HG03521 (cell line): ENCODE results near the gene LRPPRC.
"Not testable (repeated sequence)": the region's sequence is repeated elsewhere in the genome, so short reads cannot be mapped to it uniquely, and the experiment has no call there.

Experiments
- ATAC-seq: cut with Tn5 transposase; IDR thresholded peaks from one replicate; pipeline ENCODE4 v1.9.1; 2021; ENCODE audit warnings: mild to moderate bottlenecking, moderate library complexity; ENCODE audit not compliant: unreplicated experiment

The LRPPRC gene

DNA sequence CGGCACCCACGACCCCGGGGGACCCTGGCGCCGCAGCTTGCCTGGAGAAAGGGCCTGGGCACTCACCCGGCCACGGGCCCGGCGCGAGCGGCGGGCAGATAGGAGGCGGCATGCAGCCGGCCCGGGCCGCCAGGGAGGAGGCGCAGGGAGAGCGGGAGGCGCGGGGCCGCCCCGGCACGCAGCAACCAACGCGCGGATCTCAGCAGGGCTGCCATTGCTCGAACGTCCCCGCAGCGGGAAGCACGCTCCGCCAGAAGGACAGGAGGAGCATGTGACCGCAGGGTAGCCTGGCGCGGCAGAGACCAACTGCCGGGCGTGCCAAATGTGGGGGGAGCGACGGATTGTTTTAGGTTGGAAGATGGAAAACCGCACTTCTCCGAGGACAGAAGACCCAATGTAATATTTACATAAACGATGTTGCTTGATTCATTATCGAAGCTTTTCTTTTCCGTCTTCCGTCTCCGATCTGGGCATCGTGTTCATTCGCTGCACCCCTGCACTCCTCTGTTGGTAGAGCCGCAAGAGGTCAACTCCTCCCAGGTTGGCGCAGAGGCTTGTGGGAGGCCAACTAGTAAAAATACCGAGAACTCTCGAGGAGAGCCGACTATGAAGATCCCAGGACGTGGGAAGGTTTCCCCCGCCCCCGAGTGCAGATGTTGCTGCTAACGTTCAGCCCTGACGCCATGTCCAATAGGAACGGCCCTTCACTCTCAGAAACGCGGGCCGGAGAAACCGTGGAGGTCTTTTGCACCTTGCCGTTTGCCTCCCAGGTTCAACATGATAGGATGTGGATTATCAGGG is at the start of gene LRPPRC:
LRPPRC (minus strand) TSS at position 257 of the 801 bp plus-strand sequence; CDS start at position 215, 42 bp downstream.
- peak; percentile 86 for ATAC-seq

DNA sequence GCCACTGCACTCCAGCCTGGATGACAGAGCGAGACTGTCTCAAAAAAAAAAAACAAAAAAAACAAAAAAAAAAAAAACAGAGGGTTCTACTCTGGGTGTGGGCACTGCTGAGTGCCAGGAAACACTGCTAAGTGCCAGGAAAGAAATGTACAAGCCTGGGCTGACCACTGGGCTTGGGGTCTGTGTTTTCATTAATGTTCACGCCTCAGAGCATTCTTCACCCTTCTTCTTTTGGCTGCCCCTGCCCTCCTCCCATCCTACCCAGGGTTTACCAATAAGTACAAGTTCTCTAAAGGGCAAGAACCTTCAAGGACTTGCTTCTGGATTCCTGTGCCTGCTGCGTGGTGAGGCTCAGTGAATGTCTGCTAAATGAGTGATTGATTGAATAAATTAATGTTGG is 49.3 kb upstream of the LRPPRC start:
- no peak for ATAC-seq

DNA sequence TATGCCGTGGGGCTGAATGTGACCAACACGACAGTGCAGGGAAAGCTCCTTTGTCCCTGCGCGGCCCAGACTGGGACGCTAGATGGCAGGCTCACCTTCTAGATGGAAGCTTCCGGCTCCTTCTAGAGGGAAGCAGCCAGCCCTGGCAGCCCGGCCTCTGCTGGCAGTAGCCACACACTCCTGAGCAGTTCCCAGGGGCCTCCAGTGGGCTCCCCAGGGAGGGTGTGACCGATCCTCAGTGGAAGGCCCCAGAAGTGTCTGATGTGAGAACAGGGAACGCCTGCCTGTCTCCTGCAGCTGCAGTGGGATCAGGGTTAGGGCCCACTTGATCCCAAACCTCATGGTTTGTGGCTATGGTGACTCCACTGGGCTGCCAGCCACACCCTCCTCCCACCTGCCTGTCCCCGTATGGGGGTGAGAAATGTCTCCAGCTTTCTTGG is 48.5 kb upstream of the LRPPRC start:
- peak; percentile 93 for ATAC-seq

DNA sequence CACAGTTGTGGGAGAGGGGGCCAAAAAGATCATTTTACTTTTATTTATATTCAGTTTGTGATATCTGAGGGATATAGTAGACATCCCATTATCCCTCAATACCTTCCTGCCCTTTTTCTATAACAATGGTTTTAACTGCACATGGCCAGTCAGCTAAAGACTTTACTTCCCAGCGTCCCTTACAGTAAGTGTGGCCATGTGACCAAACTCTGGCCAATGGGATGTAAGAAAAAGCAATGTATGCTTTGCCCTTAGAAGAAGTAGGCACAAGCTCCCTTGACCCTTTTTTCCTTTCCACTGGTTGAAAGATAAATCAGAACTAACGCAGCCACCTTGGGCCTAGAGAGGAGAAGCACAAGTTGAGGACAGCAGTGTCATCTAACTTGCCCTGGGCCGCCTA is 44.6 kb upstream of the LRPPRC start:
- no peak for ATAC-seq

DNA sequence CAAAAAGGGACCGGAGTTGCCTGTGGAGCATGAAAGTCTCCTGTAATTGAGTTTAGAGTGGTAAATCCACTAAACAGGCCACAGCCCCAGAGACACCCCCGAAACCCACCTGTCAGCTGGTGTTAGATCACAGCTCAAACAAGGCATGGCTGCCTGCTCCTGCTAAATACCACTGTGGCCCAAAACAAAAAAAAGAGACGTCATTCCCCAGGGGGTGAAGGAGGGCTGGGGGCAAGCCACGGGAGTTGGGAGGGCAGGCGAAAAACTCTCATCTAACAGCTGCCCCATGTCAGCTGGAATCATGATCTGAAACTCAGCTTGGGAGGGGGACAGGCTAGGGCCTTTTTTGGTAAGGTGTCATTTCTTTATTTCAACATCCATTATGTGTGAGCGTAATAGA is 42.5 kb upstream of the LRPPRC start:
- no peak for ATAC-seq

DNA sequence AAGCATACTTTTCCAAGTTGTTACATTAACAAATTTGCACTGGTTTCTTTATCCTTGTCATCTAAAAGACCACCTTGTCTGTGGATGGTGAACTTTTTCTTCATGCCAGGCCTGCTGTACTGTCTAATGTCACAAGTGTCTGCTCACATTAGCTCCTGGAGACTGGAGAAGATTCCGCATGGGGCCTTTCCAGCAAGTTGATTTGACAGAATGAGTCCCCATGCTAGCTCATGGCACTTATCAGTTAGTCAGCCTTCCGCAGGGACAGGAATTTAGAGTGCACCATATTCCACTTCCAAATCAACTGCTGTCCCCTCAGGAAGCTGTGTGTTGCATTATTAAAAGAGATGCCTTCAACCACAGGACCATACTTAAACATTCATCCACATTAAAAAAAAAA is 41.4 kb upstream of the LRPPRC start:
- ATAC-seq: no peak

DNA sequence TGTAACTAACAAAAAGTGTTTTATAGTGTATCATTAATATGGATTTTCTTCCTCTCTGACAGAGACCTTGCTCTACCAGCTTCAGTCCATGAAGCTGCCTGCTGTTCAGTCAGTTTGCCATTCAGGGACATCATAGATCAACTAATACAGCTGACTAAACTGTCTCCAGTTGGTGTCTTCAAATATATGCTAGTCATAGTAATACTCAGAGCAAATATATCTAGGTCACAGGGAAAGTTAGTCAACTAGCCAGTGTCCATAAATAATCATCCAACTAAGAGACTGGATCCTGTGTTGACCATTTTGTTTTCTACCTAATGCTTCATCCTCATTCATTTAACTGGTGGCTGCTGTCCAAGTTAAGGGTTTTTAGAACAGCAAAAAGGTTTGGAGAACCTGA is 38.2 kb upstream of the LRPPRC start:
- no peak for ATAC-seq

DNA sequence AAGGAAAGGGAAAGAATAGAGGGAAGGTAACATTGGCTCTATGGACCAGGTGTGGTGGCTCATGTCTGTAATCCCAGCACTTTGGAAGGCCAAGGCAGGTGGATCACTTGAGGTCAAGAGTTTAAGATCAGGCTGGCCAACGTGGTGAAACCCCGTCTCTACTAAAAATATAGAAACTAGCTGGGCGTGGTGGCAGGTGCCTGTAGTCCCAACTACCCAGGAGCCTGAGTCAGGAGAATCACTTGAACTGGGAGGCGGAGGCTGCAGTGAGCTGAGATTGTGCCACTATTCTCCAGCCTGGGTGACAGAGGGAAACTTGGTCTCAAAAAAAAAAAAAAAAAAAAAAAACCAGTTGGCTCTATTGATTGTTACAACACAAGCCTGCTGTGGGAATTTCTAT is 31.3 kb upstream of the LRPPRC start:
- ATAC-seq: not testable (repeated sequence)

DNA sequence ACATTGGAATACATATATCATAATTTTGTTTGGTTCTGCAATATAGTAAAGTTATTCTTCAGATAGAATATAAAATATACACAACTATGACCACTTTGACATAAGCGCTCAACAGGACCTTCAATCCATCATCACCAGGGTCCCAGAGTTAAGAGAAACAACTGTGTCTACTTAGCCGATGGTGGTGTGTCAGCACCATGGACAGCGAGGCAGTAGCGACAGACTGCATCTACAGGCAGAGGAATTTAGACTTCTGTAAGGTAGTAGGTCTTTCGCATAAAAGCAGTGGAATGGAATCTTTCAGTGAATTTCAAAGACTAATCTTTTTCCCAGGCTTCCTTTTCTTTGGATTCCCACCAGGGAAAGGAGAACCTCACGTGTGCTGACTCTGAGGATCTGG is 20.5 kb upstream of the LRPPRC start:
- ATAC-seq: no peak

DNA sequence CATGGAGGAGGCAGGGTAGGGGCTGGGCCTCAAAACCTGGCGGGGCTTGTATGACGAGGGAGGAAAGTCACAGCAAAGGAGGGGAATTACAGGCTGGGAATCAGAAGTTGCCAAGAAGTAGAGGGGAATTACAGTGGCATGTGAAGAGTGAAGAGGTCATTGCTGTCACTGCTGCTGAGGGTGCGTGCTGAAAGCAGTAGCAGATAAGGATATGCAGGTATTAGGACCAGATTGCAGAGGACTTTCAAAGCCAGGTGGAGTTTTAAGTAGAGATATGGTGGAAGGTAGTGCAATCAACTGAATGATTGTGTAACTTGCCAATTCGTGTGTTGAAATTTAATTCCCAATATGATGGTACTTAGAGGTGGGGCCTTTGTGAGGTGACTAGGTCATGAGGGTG is 19.4 kb upstream of the LRPPRC start:
- no peak for ATAC-seq

DNA sequence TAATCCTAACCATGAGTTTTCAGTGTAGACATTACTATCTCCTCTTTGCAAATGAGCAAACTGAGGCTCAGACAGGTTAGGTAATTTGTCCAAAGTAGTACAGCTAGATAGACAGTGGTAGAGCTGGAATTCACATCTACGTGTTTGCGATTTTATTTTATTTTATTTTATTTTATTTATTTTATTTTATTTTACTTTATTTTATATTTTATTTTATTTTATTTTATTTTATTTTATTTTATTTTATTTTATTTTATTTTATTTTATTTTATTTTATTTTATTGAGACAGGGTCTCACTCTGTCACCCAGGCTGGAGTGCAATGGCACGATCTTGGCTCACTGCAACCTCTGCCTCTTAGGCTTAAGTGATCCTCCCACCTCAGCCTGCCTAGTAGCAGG is 17.4 kb upstream of the LRPPRC start:
- ATAC-seq: not testable (repeated sequence)

DNA sequence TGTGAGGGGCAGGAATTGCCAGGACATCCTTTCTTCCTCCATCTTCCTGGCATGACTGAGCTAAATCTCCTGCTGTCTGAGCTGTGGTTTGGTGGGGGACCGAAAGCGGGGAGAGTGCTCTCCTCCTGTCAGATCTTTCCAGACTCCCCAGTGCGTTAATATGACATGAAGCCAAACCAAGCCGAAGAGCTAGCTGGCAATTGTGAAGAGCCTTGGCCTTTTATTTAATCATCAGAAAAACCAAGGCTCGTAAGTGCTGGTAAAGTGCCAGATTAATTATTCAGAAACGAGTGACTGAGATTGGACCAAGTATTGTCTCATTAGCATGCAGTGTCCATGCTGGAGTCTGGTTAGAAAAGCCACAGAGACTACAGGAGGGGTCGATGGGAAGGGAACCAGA is 14.5 kb upstream of the LRPPRC start:
- ATAC-seq: no peak

DNA sequence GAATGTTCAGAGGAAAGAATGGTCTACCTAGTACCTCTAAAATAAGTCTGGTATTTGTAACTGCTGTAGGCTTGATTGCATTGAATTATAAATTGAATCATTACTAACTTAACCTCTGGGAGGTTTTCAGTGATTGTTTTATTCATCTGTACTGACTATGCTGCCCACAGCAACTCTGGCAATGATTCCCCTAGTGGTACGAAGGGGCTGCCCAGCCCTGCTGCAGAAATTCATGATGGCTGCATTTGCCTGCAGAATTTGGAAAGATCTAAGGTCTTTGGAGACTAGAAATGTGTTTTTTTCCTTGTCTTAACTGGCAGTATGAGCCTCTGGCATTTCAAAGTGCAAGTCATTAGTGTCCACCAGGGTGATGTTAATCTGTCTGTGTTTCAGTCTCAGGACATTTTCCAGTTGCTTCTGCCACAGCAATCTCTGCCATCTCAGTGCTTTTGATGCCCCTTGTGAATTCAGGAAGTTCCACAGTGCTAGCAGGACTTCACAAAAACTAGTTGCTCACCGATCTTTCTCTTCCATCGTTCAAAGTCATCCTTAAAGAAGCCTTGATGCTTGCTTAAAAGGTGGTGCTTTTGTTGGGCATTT is 13.4 kb upstream of the LRPPRC start:
- ATAC-seq: no peak

DNA sequence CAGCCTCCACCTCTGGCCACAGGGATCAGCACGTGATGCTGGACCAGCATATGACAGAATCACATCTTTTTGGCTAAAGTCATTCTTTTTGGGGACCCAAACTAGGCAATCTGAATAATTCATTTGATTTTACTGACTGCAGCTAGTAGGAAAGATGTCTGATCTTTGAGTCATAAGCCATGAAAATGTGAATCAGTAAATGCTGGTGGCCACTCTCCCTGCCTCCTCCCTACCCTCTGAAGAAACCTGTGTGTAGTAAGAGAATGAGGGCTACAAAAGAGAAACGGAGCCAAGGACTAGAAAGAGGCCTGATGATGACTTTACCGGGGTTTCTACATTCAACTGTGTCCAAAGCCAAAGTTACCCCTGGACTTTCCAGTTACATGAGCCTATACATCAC is 10.1 kb upstream of the LRPPRC start:
- no peak for ATAC-seq

DNA sequence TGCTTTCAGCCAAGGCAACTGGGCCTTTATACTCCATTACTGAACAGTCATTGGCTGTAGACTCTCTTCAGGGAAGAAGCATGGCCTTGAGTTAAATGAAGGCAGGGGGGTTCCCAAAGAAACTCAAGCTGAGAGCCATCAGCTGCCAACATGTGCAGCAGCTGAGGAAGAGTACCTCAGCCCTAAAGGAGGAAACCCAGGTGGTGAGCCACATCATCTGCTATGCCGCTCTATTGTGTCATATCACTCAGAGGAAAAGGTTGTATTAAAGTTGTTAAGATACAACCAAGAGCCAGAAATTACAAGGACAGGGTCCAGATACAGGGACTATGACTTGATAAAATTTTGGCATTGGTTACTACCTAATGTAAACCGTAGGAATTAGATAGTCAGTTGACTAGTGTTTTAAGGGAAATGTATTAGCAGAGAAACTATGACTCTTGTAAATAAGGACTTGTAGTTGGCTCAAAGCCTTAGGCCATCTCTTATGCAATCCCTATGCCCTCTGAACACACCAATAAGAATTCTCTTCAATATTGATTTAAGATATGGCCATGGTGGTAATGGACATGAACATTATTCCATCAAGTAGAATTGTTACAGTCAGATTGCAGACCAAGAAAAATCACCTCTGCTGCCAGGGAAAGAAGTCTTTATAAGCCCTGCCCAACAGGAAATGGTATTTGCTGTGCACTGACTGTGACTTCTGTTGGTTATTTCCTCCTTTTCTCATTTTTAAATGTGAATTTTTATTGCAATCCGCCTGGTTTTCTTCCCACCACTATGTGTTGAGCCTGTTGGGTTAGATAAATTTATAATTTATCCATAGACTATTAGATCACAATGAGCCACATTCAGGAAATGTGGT is 9.2 kb upstream of the LRPPRC start:
- no peak for ATAC-seq

DNA sequence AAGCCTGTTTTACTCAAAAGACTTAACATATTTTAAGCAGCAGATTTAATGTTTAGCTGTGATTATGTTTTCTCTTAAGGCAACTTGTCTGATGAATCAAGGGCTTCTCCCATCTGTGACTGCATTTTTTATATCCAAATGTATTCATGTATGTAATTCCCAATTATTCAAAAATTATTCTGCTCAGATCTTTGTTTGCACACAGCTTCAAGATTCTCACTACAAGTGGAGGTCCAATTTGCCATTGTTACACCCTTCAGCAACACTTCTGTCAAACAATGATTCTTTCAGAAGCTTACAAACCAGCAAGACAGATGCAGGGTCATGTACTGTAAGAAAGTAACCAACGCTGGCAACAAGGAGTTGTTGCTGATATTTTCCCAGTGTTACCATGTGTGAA is 5.9 kb upstream of the LRPPRC start:
- no peak for ATAC-seq

DNA sequence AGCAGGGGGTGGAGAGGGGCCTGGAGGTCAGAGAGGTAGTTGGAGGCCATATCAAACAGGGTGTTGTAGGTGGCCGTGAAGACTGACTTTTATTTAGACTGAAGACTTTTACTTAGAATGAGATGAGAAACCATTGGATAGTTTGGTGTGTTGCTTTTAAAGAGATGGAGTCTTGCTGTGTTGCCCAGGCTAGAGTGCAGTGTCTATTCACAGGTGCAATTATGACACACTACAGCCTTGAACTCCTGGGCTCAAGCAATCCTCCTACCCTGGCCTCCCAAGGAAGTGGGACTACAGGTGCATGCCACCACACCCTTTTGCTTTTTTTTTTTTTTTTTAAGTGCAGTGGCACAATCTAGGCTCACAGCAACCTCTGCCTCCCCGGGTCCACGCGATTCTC is 2.5 kb upstream of the LRPPRC start:
- ATAC-seq: no peak

DNA sequence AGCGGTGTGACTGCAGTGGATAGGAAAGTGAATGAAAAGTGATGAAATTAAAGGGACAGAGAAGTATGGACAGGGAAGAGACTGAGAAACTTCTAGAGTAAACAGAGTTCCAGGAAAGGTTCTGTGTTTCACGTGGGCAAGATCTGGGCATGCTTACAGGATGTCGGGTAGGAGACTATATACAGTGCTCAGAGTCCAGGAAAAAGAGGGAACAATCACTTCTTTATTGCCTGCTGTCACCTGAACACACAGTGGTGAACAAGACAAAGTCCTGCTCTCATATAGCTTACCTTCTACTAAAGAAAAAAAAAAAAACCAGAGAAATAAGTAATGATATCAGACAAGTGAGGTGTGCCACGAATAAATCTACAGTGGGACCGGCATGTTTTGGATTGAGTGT is 2.4 kb downstream of the LRPPRC start:
- no peak for ATAC-seq

DNA sequence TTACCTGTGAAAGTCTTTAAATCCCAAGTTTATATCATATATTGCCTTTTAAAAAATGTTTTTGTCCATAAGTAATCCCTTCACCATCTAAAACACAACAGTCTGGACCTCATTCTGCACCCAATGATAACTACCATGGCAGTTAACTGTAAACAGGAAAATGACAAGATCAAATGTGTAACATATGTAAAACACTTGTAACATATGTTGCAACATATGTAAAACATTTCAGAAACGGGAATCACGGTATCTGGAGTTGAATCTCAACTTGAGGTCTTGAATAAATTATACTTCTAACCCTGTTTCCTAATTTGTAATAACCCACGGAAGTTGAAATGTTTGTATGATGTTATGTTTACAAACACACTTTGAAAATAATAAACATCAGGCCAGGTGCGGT is 6.2 kb downstream of the LRPPRC start:
- no peak for ATAC-seq

DNA sequence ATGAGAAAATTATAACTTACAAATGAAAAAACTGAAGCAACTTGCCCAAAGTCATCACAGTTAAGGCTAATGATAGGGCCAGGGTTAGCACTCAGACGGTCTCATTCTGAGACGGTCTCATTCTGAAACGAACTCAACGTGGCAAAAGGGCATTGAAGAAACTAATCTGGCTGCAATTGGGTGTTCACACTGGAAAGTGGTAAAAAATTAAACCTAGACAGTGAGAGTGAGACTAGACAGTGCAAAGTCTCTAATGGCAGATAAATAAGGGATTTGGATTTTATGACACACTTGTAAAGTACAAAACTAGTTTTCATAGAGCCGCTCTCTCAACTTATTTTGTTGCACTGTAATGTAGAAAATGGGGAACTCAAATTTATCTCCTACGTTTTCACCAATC is 9.2 kb downstream of the LRPPRC start:
- ATAC-seq: no peak

DNA sequence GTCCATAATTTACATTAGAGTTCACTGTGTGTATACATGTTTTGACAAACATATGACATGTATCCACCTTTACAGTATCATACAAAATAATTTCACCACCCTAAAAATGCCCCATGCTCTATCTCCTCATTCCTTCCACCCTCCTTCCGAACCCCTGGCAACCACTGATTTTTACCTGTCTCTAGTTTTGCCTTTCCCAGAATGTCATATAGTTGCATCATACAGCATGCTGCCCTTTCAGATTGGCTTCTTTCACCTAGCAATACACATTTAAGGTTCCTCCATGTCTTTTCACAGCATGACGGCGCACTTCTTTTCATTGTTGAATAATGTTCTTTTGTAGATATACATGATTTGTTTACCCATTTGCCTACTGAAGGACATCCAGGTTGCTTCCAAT is 10.4 kb downstream of the LRPPRC start:
- ATAC-seq: no peak

DNA sequence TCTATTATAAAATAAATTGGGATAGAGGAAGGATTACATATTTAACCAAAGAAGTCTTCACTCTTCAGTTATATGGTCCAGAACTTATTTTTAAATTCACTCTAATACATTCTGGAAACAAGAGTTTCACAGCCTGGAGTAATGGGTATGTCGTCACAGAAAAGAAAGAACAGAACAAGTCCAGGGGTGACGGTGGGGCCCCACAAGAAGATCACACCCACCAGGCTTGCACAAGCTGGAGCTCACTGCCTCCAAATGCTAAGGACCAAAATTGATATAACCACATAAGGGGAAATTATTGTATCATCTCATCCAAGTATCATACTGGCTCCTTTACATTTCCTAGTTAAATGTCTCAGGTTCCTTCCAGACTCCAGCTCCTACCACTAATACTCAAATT is 11.3 kb downstream of the LRPPRC start:
- no peak for ATAC-seq
